ENCODE results near the gene POLR3E.

Gene POLR3E

DNA sequence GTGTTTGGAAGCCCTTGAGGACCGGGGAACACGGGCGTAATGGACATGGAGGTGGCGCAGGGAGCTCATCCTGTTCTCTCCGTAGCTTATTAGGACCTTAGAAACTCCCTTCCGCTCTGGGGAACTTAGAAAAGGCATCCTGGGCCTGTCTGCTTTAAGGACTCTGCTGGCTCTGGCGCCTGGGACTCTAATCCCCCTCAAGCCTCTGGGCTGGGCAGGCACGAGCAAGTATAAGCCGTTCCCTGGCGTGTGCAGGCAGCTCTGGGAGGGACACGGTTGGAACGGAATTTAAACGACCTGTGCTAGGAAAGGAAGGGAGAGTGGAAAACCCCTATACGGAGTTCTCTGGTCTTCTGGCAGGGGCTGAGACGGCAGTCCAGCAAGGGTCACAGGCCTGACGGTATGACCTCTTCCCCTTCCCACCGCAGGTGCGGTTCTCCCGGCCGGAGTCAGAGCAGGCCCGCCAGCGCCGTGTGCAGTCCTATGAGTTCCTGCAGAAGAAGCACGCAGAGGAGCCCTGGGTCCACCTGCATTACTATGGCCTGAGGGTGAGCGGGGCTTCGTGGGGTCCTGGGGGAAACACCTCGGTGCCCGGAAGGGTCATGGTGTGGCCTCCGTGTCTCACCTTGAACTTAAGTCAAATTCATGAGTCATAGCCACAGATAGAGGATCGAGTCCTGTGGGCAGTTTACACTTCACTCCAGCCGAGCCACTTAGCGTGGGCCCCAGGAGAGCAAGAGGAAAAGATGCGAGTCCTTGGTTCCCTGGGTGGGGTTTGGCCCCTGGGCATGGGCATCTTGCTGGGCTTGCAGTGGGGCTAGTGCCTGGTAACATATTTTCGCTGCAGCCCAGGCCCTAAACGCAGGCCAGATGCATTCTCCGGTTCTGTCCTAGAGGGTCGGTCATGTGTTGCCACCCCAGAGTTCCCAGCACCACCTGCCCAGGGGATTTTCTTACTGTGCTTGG lies 17.7 kb downstream of the POLR3E start:
- in situ Hi-C loops (cut with HindIII; ENCODE audit: low sequenced_read_pairs) = no loop called here

- in situ Hi-C loops (cut with HindIII; ENCODE audit: low sequenced_read_pairs) = no loop called here
Measured at GRCh38 chr16:22315979-22316378, 18.8 kb downstream of the POLR3E start.

DNA sequence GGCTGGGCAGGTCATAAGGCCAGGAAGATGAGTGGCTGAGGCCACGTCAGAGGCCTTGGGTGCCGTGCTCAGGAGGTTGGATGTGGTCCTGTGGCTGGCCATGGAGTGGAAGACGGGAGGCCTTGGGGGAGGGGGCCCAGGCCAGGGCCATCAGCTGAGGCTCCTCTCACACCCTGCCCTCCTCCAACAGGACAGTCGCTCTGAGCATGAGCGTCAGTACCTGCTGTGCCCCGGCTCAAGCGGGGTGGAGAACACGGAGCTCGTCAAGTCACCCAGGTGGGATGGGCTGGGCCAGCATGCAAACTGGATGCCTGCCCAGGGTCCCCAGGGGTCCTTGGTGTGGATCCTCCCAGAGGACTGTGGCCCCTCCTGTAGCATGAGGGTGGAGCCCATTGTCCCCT lies 19.2 kb downstream of the POLR3E start:
- in situ Hi-C loops (cut with HindIII; ENCODE audit: low sequenced_read_pairs) = no loop called here

- in situ Hi-C loops (cut with HindIII; ENCODE audit: low sequenced_read_pairs) = no loop called here
Measured at GRCh38 chr16:22317001-22317530, 19.9 kb downstream of the POLR3E start.

DNA sequence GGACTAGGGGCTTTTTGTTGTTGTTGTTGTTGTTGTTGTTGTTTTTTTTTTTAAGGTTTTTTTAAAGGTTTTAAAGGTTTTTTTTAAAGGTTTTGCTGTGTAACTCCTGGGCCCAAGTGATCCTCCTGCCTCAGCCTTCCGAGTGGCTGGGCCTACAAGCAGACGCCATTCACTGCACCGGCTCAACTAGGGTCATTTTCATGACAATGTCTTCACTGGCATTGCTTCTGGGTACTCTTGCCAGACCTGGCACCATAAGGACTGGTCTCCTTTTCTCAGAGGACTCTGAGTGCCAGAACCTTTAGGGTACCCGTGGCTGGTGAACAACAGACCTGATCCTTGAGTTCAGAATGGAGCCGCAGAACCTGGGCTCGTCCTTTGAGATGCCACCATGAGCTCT lies 20.4 kb downstream of the POLR3E start:
- in situ Hi-C loops (cut with HindIII; ENCODE audit: low sequenced_read_pairs) = no loop called here

GRCh38 chr16:22318690-22319358 lies 21.6 kb downstream of the POLR3E start:
- in situ Hi-C loops (cut with HindIII; ENCODE audit: low sequenced_read_pairs) = no loop called here

DNA sequence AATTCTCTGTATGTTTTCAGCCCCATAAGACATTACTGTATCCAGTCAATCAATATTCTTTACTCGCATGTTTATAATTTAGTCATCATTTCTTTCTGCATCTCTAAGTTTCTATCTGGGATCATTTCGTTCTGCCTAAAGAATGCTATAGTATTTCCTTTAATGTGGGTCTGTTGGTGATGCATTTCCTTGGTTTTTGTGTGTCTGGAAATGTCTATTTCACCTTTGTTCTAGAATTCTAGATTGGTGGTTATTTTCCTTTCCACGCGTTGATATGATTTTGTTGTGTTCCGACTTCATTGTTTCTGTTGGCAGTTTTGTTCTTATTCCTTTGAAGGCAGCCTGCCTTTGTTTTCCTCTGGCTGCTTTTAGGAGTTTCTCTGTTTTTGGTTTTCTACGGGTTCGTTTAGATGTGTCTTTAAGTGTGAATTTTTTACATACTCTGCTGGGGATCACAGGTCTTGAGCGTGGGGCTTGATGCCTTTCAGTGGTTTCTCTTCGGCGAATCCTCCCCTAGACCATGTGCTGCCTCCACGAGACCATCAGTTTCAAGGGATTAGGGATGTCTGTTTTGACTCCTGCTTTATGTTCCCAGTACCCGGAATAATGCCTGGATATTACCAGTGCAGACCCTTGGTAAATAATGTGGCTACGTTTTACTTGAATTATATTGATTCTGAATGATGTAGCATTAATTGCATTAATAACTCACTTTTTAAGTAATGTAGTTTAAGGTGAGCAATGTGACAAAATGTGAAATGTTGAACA lies 23.5 kb downstream of the POLR3E start:
- in situ Hi-C loops (cut with HindIII; ENCODE audit: low sequenced_read_pairs) = no loop called here

GRCh38 chr16:22321340-22322001 lies 24.3 kb downstream of the POLR3E start:
- in situ Hi-C loops (cut with HindIII; ENCODE audit: low sequenced_read_pairs) = no loop called here

DNA sequence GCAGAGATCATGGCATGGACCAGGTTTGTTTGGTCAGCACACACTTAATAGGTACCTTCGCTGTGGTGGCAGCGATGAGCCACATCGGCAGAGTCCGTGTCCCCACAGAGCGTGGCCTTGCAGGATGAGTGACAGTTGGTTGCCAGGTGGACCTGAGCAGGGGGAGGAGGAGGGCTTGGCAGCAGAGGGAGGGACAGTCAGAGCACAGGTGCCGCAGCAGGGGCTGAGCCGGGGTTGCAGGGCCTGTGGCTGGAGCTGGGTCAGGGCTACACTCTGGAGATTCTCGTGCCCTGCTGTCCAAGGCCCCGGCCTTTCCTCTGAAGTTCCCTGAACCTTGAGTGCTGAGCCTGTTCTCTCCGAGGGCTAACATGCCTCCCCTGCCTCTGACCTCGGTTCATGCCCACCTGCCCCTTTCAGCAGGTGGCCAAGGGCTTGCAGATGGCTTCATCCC lies 24.8 kb downstream of the POLR3E start:
- in situ Hi-C loops (cut with HindIII; ENCODE audit: low sequenced_read_pairs) = no loop called here

GRCh38 chr16:22322741-22323140 lies 25.5 kb downstream of the POLR3E start:
- in situ Hi-C loops (cut with HindIII; ENCODE audit: low sequenced_read_pairs) = no loop called here

GRCh38 chr16:22323173-22323958 lies 26.2 kb downstream of the POLR3E start:
- in situ Hi-C loops (cut with HindIII; ENCODE audit: low sequenced_read_pairs) = no loop called here

- in situ Hi-C loops (cut with HindIII; ENCODE audit: low sequenced_read_pairs) = no loop called here
Measured at GRCh38 chr16:22323959-22324786, 27.0 kb downstream of the POLR3E start.

DNA sequence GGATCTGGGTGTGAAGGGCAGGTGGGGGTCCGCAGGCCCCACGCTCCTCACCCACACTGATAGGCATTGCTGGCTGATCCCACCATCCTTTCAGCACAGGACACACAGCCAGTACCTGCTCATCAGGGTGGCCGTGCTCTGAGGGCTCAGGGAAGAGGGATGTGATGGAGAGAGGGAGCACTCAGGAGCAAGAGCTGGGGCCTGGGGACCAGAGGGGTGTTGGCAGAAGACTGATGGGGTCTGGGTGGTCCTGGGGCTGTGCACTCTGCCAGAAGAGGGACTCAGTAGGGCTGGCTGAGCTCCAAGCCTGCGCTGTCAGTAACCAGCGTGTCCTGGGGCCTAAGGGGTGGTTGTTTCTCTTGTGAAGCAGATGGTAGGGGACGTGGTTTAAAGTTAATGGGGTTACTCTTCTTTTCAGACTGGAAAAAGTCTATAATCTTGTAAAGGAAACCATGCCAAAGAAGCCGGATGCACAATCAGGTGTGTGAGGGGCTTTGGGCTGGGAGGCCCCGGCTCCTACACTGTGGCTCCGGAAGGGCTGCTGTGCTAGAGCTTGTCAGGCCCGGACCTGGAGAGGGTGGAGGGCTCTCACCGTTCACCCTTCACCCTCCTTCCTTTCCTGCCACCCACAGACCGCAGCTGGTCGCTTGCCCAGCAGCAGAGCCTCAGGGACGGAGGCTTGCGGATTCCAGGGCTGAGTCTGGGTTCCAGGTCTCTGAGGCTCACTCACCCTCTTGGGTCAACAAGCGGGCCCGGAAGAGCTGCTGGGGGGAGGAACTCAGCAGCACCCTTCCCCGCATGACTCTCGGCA lies 27.8 kb downstream of the POLR3E start:
- in situ Hi-C loops (cut with HindIII; ENCODE audit: low sequenced_read_pairs) = loop anchor here (25.0 kb wide), 1 partner anchor 312 kb away; no protein-coding TSS in a partner anchor

GRCh38 chr16:22325598-22326368 lies 28.6 kb downstream of the POLR3E start:
- in situ Hi-C loops (cut with HindIII; ENCODE audit: low sequenced_read_pairs) = loop anchor here (25.0 kb wide), 1 partner anchor 312 kb away; no protein-coding TSS in a partner anchor

- in situ Hi-C loops (cut with HindIII; ENCODE audit: low sequenced_read_pairs) = loop anchor here (25.0 kb wide), 1 partner anchor 311 kb away; no protein-coding TSS in a partner anchor
Measured at GRCh38 chr16:22326369-22326652, 29.1 kb downstream of the POLR3E start.

- in situ Hi-C loops (cut with HindIII; ENCODE audit: low sequenced_read_pairs) = loop anchor here (25.0 kb wide), 1 partner anchor 310 kb away; no protein-coding TSS in a partner anchor
Measured at GRCh38 chr16:22326771-22327445, 29.7 kb downstream of the POLR3E start.

GRCh38 chr16:22327446-22327775 lies 30.2 kb downstream of the POLR3E start:
- in situ Hi-C loops (cut with HindIII; ENCODE audit: low sequenced_read_pairs) = loop anchor here (25.0 kb wide), 1 partner anchor 310 kb away; no protein-coding TSS in a partner anchor

Measured in endothelial cell of hepatic sinusoid (primary cell).